ENCODE measurements around the gene SALL3.

The SALL3 gene

DNA sequence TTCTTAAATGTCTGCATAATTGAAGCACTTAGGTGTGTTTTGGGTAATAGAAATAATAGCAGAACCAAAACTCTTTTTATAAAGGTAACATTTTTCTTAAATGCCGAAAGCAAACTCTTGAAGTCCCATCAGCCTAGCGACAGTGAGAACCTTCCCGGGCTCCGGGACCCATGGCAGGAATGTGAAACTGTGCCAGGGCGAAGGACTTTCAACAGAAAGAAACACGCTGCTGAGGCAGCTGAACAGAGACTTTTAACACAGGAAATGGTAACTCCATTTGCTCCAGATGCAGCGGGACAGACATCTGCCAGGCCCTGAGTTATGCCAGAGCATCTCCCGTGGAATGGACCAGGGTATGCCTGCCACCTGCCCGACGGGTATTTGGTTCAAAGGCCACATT, 34.3 kb downstream of the SALL3 start:
- Histone ChIP-seq H3K27ac (no peak overlapping the region), H3K4me1 (no peaks in the 10 kb centered on the region), H3K4me3 (no peak overlapping the region), H3K36me3 (no peaks in the 10 kb centered on the region), H3K9me3 (no peaks in the 10 kb centered on the region), H3K27me3 (peaks cover 0 to 13% of the 10 kb centered on the region in 2 donors)
- intact Hi-C loops (cut with DNase I; ENCODE audit: low total_unique reads): no loop called here
- TF ChIP-seq, protein P1, sequence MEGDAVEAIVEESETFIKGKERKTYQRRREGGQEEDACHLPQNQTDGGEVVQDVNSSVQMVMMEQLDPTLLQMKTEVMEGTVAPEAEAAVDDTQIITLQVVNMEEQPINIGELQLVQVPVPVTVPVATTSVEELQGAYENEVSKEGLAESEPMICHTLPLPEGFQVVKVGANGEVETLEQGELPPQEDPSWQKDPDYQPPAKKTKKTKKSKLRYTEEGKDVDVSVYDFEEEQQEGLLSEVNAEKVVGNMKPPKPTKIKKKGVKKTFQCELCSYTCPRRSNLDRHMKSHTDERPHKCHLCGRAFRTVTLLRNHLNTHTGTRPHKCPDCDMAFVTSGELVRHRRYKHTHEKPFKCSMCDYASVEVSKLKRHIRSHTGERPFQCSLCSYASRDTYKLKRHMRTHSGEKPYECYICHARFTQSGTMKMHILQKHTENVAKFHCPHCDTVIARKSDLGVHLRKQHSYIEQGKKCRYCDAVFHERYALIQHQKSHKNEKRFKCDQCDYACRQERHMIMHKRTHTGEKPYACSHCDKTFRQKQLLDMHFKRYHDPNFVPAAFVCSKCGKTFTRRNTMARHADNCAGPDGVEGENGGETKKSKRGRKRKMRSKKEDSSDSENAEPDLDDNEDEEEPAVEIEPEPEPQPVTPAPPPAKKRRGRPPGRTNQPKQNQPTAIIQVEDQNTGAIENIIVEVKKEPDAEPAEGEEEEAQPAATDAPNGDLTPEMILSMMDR (IDR thresholded peaks at IDR 0.05): no peak
- no peak for DNase-seq

DNA sequence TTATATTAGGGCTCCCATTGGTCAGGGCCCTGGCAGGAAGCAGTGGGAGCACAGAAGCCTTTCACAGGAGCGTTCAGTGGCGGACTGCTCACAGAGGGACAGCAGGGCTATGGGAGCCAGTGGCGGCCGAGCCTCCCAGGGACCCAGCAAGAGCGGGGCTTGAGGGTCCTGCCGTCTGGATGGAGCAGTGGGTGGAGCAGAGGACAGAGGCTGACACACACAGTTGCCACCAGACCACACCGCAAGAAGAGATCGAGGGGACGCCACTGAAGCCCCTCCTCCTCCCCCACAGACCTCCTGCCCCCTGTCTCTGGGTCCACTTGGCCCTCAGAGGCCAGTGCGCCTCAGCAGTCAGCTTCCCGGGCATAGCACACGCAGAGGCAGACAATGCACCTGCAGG, 39.3 kb downstream of the SALL3 start:
- no peak for DNase-seq
- no peak overlapping the region for H3K4me3 ChIP-seq
- H3K9me3 ChIP-seq: peaks cover 0 to 6% (median 5%) of the 10 kb centered on the region in 3 donors
- intact Hi-C loops (cut with DNase I; ENCODE audit: low total_unique reads): no loop called here
- H3K27ac ChIP-seq: no peak overlapping the region
- no peaks in the 10 kb centered on the region for H3K36me3 ChIP-seq
- H3K4me1 ChIP-seq: no peaks in the 10 kb centered on the region
- TF ChIP-seq, protein P1 (IDR thresholded peaks at IDR 0.05): no peak
- H3K27me3 ChIP-seq: peaks cover 0 to 24% of the 10 kb centered on the region in 2 donors

DNA sequence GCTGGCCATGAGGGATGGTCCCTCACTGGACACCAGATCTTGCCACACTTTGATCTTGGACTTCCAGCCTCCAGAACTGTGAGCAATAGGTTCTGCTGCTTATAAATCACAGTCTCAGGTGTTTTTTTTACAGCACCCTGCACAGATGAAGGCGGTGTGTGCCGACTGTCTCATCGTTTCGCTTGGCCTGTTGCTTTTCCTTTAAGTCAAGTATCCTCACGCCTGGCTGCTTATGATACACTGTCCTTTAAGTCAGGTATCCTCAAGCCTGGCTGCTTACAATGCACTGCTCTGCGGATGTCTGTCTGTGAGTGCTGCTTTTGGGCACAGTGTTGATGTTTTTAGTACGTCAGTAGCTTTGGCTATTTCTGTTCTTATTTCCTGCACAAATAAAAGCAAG, 40.3 kb downstream of the SALL3 start:
- TF ChIP-seq, protein P1 (IDR thresholded peaks at IDR 0.05): no peak
- Histone ChIP-seq H3K4me3 (no peak overlapping the region), H3K4me1 (no peaks in the 10 kb centered on the region), H3K36me3 (no peaks in the 10 kb centered on the region), H3K9me3 (peaks cover 0 to 6% (median 5%) of the 10 kb centered on the region in 3 donors), H3K27ac (no peak overlapping the region), H3K27me3 (peaks cover 0 to 21% of the 10 kb centered on the region in 2 donors)
- intact Hi-C loops (cut with DNase I; ENCODE audit: low total_unique reads): no loop called here
- no peak for DNase-seq

DNA sequence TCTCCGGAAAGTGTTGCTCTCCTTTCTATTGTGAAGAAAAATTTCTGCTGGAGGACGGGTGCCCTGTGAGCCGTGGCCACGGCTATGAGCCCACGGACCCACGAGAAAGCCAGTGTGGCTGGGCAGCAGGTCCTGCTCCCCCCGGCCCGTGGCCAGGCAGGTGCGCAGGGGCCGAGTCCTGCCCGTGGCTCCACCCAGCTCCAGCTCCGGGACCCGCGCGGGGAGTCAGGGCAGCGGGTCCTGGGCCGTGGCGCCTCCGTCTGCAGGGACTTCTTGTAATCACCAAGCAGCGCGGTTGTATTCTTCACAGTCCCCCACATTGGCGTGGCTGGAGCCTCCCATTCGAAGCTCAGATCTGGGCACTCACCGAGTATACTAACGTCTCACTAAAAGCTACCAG, 43.0 kb downstream of the SALL3 start:
- H3K4me3 ChIP-seq: no peak overlapping the region
- peaks cover 0 to 21% of the 10 kb centered on the region in 2 donors for H3K27me3 ChIP-seq
- H3K9me3 ChIP-seq: peaks cover 4 to 18% (median 8%) of the 10 kb centered on the region in 3 donors
- no peak overlapping the region for H3K27ac ChIP-seq
- TF ChIP-seq, protein P1 (IDR thresholded peaks at IDR 0.05): no peak
- intact Hi-C loops (cut with DNase I; ENCODE audit: low total_unique reads): no loop called here
- no peaks in the 10 kb centered on the region for H3K4me1 ChIP-seq
- no peak for DNase-seq
- no peaks in the 10 kb centered on the region for H3K36me3 ChIP-seq

DNA sequence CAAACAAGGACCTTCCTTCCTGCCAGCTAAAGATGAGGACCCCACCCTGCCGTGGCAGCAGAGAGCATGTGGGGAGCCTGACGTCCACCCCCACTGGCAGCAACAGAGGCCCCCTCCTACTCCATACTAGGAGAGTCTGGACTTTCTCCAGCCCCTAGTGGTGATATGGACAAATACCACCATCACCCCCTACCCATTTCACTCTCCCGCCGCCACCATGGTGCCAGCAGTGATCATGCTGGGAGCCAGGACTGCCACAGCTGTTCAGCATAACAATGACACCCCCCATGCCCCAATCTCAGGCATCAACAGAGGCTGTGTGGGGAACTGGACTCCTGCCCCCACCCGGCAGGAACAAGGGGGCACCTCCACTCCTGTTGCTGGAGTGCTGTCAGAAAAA, 46.9 kb downstream of the SALL3 start:
- no peaks in the 10 kb centered on the region for H3K4me1 ChIP-seq
- TF ChIP-seq, protein P1 (IDR thresholded peaks at IDR 0.05): no peak
- peaks cover 4 to 32% (median 19%) of the 10 kb centered on the region in 3 donors for H3K9me3 ChIP-seq
- H3K4me3 ChIP-seq: no peak overlapping the region
- no peak for DNase-seq
- no peak overlapping the region for H3K27ac ChIP-seq
- no peaks in the 10 kb centered on the region for H3K36me3 ChIP-seq
- peaks cover 0 to under 1% of the 10 kb centered on the region in 2 donors for H3K27me3 ChIP-seq
- intact Hi-C loops (cut with DNase I; ENCODE audit: low total_unique reads): no loop called here

DNA sequence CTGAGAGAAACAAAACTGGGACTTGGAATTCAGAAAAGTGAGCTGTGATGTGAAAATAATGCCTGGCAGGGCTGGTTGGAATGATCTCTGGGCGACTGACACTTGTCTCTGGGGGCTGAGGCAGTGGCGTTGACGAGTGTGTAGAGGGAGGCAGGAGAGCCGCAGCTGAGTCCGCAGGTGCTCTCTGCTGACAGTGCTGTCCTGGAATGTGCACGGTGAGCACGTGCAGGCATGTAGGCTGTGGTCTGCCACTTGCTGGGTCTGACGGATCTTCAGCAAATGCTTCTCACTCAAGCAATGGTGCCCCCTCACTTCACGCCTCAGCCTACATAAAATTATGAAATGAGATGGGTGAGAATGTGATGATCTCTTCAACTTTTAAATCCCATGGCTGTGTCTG, 51.1 kb downstream of the SALL3 start:
- TF ChIP-seq, protein P1 (IDR thresholded peaks at IDR 0.05): no peak
- no peak for DNase-seq
- no peak overlapping the region for H3K4me3 ChIP-seq
- H3K27me3 ChIP-seq: no peaks in the 10 kb centered on the region
- H3K36me3 ChIP-seq: no peaks in the 10 kb centered on the region
- no peak overlapping the region for H3K27ac ChIP-seq
- no peaks in the 10 kb centered on the region for H3K4me1 ChIP-seq
- intact Hi-C loops (cut with DNase I; ENCODE audit: low total_unique reads): no loop called here
- peaks cover 4 to 27% (median 14%) of the 10 kb centered on the region in 3 donors for H3K9me3 ChIP-seq
